HEK293 (cell line): ENCODE measurements around the gene PSME1.

ENCODE experiments used
- CTCF ChIA-PET: fragments of 350-600 bp; formaldehyde crosslinking; extraction: SDS; loops from one replicate; lab custom pipeline; 2021; ENCODE audit warnings: antibody characterized with exemption; lab: Yijun Ruan, JAX
- POLR2A ChIA-PET: fragments of 300-600 bp; formaldehyde crosslinking; extraction: SDS; loops from one replicate; lab custom pipeline; 2020; ENCODE audit warnings: antibody characterized with exemption, inconsistent platforms; lab: Yijun Ruan, JAX
- H3K27ac ChIP-seq: fragments of 200-500 bp; sonication (Bioruptor generic); 2 replicates; pipeline ENCODE4 v1.5.1; 2014; ENCODE audit warnings: low read depth, low read length, control low read depth, inconsistent platforms; ENCODE audit errors: extremely low read depth
- H3K36me3 ChIP-seq, 2 experiments: fragments of 200-500 bp in 1 of 2; sonication (Bioruptor generic) in 1 of 2; 1 replicate in 1 of 2; 2 replicates in 1 of 2; pipeline ENCODE4 v1.5.1; 2014 to 2017; ENCODE audit warnings: inconsistent platforms in 2 of 2, low read length in 2 of 2; ENCODE audit not compliant: control insufficient read depth in 2 of 2, insufficient read depth in 1 of 2
- H3K4me1 ChIP-seq: fragments of 200-500 bp; sonication (Bioruptor generic); 2 replicates; pipeline ENCODE4 v1.5.1; 2014; ENCODE audit warnings: mild to moderate bottlenecking, low read length, inconsistent platforms; ENCODE audit not compliant: control insufficient read depth, insufficient read depth
- H3K4me3 ChIP-seq: 2 replicates; pipeline ENCODE4 v1.5.1; 2011; ENCODE audit warnings: low read depth, mild to moderate bottlenecking, control low read depth, low read length, moderate library complexity
- H3K9me3 ChIP-seq: fragments of 200-500 bp; sonication (Bioruptor generic); 2 replicates; pipeline ENCODE4 v1.5.1; 2014; ENCODE audit warnings: low read depth, low read length, inconsistent platforms; ENCODE audit not compliant: control insufficient read depth, insufficient read depth
- GFI1B ChIP-seq: fragments of 450-650 bp; formaldehyde crosslinking; IDR thresholded peaks from 2 replicates; pipeline ENCODE4 v1.5.1; 2016; ENCODE audit warnings: missing biosample characterization, missing genetic modification characterization
- HOXD13 ChIP-seq: sonication (generic); formaldehyde crosslinking; IDR thresholded peaks from 2 replicates; pipeline ENCODE4 v1.8.0; 2022; ENCODE audit warnings: missing genetic modification reagents, borderline replicate concordance
- MEIS1 ChIP-seq: sonication (generic); formaldehyde crosslinking; IDR thresholded peaks from 2 replicates; pipeline ENCODE4 v1.8.1; 2022; ENCODE audit warnings: missing genetic modification reagents, mild to moderate bottlenecking, borderline replicate concordance
- ZBTB20 ChIP-seq: fragments of 450-650 bp; formaldehyde crosslinking; IDR thresholded peaks from 2 replicates; pipeline ENCODE4 v1.5.1; 2016; ENCODE audit warnings: missing biosample characterization, missing genetic modification characterization
- ZBTB21 ChIP-seq: fragments of 450-650 bp; formaldehyde crosslinking; IDR thresholded peaks from 2 replicates; pipeline ENCODE4 v1.5.1; 2017; ENCODE audit warnings: missing biosample characterization, missing genetic modification characterization
- ZIC2 ChIP-seq: fragments of 450-650 bp; formaldehyde crosslinking; IDR thresholded peaks from 2 replicates; pipeline ENCODE4 v1.5.1; 2016; ENCODE audit warnings: missing biosample characterization, missing genetic modification characterization
- ZNF114 ChIP-seq: fragments of 450-650 bp; formaldehyde crosslinking; IDR thresholded peaks from 2 replicates; pipeline ENCODE4 v1.5.0; 2017; ENCODE audit warnings: missing biosample characterization, missing genetic modification characterization
- ZNF146 ChIP-seq: fragments of 450-650 bp; formaldehyde crosslinking; IDR thresholded peaks from 2 replicates; pipeline ENCODE4 v1.5.1; 2016; ENCODE audit warnings: missing biosample characterization, missing genetic modification characterization
- ZNF155 ChIP-seq: fragments of 450-650 bp; formaldehyde crosslinking; IDR thresholded peaks from 2 replicates; pipeline ENCODE4 v1.5.1; 2016; ENCODE audit warnings: missing biosample characterization, missing genetic modification characterization
- ZNF214 ChIP-seq: fragments of 450-650 bp; formaldehyde crosslinking; IDR thresholded peaks from 2 replicates; pipeline ENCODE4 v1.5.1; 2017; ENCODE audit warnings: missing biosample characterization, mild to moderate bottlenecking, missing genetic modification characterization, borderline replicate concordance
- ZNF341 ChIP-seq: fragments of 450-650 bp; formaldehyde crosslinking; IDR thresholded peaks from 2 replicates; pipeline ENCODE4; 2016; ENCODE audit warnings: low read depth, missing biosample characterization, missing genetic modification characterization
- ZNF621 ChIP-seq: fragments of 450-650 bp; formaldehyde crosslinking; IDR thresholded peaks from 2 replicates; pipeline ENCODE4 v1.5.1; 2017; ENCODE audit warnings: missing biosample characterization, missing genetic modification characterization
- ZNF654 ChIP-seq: fragments of 450-650 bp; formaldehyde crosslinking; IDR thresholded peaks from 2 replicates; pipeline ENCODE4 v1.5.1; 2016; ENCODE audit warnings: low read depth, missing biosample characterization, missing genetic modification characterization
- ZNF670 ChIP-seq: fragments of 450-650 bp; formaldehyde crosslinking; IDR thresholded peaks from 2 replicates; pipeline ENCODE4 v1.5.1; 2016; ENCODE audit warnings: missing biosample characterization, missing genetic modification characterization, low read depth
- TF ChIP-seq, protein P1 (sequence below): fragments of 450-650 bp; formaldehyde crosslinking; IDR thresholded peaks from 2 replicates; pipeline ENCODE4 v1.5.1; 2016; ENCODE audit warnings: missing biosample characterization, missing genetic modification characterization
- TF ChIP-seq, protein P2 (sequence below): fragments of 450-650 bp; formaldehyde crosslinking; IDR thresholded peaks from 2 replicates; pipeline ENCODE4 v1.5.1; 2016; ENCODE audit warnings: missing biosample characterization, missing genetic modification characterization
- TF ChIP-seq, protein P3 (sequence below): fragments of 450-650 bp; formaldehyde crosslinking; optimal IDR thresholded peaks from 2 replicates; pipeline ENCODE3; 2016; ENCODE audit warnings: missing biosample characterization, mild to moderate bottlenecking, missing genetic modification characterization
- TF ChIP-seq, protein P4 (sequence below): fragments of 450-650 bp; formaldehyde crosslinking; IDR thresholded peaks from 2 replicates; pipeline ENCODE4 v1.5.1; 2016; ENCODE audit warnings: missing biosample characterization, missing genetic modification characterization

PSME1 gene

DNA sequence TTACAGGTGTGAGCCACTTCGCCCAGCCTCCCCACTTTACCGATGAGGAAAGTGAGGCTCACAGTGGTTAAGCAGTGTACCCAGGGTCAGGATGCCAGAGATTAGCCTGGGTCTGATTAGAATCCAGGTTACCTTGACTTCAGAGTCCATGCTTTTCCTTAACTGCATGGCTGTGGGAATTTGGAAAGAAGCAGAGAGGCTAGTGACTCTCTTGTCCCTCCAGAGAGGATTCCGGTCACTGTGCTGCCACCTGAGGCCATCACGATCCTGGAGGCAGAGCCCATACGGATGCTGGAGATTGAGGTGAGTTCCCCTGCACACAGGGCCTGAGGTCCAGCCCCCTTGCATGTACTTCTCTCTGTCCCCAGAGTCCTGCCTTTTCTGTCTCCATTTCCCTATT, 40.6 kb downstream of the PSME1 start:
- Histone ChIP-seq H3K4me1 (no peaks in the 10 kb centered on the region), H3K4me3 (no peak overlapping the region), H3K9me3 (no peaks in the 10 kb centered on the region), H3K36me3 (peaks cover 0 to 54% of the 10 kb centered on the region in 2 experiments; a peak in 2 of 3 replicates), H3K27ac (0 out of 2 replicates have a peak overlapping the region, but pooled peaks have one; percentile 9)
- ChIA-PET CTCF (no interaction called here), POLR2A (interaction anchor here (0.9 kb wide), 1 partner anchor 40 kb away, joined by 4 read pairs; the partner anchor contains the start of gene PSME1)
- TF ChIP-seq ZNF146 (tag by site-specific recombination) = no peak
- TF ChIP-seq, protein P1, sequence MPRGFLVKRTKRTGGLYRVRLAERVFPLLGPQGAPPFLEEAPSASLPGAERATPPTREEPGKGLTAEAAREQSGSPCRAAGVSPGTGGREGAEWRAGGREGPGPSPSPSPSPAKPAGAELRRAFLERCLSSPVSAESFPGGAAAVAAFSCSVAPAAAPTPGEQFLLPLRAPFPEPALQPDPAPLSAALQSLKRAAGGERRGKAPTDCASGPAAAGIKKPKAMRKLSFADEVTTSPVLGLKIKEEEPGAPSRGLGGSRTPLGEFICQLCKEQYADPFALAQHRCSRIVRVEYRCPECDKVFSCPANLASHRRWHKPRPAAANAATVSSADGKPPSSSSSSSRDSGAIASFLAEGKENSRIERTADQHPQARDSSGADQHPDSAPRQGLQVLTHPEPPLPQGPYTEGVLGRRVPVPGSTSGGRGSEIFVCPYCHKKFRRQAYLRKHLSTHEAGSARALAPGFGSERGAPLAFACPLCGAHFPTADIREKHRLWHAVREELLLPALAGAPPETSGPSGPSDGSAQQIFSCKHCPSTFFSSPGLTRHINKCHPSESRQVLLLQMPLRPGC (tag by site-specific recombination) = no peak
- no peak for TF ChIP-seq ZBTB20 (tag by site-specific recombination)
- TF ChIP-seq ZNF621 (tag by site-specific recombination) = no peak
- TF ChIP-seq GFI1B (tag by site-specific recombination) = no peak
- no peak for TF ChIP-seq ZNF114
- TF ChIP-seq ZNF214 (tag by site-specific recombination) = no peak
- no peak for TF ChIP-seq ZBTB21
- TF ChIP-seq, protein P2, sequence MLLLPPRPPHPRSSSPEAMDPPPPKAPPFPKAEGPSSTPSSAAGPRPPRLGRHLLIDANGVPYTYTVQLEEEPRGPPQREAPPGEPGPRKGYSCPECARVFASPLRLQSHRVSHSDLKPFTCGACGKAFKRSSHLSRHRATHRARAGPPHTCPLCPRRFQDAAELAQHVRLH (tag by site-specific recombination) = no peak
- TF ChIP-seq, protein P3, sequence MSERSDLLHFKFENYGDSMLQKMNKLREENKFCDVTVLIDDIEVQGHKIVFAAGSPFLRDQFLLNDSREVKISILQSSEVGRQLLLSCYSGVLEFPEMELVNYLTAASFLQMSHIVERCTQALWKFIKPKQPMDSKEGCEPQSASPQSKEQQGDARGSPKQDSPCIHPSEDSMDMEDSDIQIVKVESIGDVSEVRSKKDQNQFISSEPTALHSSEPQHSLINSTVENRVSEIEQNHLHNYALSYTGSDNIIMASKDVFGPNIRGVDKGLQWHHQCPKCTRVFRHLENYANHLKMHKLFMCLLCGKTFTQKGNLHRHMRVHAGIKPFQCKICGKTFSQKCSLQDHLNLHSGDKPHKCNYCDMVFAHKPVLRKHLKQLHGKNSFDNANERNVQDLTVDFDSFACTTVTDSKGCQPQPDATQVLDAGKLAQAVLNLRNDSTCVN (tag by site-specific recombination) = no peak
- TF ChIP-seq ZIC2 (tag by site-specific recombination) = no peak
- no peak for TF ChIP-seq ZNF341
- TF ChIP-seq HOXD13 (CRISPR knock-in tag) = no peak
- TF ChIP-seq, all 188 proteins: peak for 0

DNA sequence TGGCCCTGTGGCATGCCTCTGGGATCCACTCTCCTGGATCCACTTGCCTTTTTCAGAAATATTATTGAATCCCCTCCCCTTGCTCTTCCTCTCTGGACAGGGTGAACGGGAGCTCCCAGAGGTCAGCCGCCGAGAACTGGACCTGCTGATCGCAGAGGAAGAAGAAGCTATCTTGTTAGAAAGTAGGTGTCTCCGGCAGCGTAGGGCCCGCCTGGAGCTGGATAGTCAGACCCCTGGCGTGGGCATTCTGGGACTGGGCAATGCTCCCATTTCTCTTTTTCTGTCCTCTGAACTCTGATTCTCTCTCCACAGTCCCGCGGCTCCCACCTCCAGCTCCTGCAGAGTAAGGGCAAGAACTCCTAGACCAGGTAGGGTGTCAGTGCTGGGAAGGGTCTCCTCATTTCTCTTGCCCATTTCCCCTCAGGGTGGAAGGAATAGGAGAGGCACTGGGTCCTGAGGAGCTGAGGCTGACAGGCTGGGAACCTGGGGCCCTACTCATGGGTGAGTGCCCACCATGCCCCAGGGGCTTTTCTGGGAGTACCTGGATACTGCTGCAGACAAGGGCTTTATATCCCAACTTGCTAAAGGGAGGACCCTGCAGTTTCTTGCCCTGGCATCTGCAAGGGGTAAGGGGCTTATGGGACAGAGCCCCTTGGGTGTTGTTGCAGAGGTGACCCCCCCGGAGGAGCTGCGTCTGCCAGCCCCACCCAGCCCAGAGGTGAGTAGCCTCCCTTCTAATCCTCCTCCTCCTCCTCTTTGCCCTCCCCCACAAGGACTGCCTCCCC, 41.2 kb downstream of the PSME1 start:
- H3K36me3 ChIP-seq = peaks cover 0 to 61% of the 10 kb centered on the region in 2 experiments; a peak in 2 of 3 replicates
- POLR2A ChIA-PET = interaction anchor here (0.9 to 1.3 kb wide), 3 partner anchors 16 to 62 kb away, joined by 3 to 4 read pairs (median 4); partner anchors contain the start of genes DCAF11, IRF9, NRL and RNF31
- no peaks in the 10 kb centered on the region for H3K4me1 ChIP-seq
- TF ChIP-seq ZNF654 (tag by site-specific recombination) = no peak
- TF ChIP-seq ZNF155 = no peak
- TF ChIP-seq, protein P4, sequence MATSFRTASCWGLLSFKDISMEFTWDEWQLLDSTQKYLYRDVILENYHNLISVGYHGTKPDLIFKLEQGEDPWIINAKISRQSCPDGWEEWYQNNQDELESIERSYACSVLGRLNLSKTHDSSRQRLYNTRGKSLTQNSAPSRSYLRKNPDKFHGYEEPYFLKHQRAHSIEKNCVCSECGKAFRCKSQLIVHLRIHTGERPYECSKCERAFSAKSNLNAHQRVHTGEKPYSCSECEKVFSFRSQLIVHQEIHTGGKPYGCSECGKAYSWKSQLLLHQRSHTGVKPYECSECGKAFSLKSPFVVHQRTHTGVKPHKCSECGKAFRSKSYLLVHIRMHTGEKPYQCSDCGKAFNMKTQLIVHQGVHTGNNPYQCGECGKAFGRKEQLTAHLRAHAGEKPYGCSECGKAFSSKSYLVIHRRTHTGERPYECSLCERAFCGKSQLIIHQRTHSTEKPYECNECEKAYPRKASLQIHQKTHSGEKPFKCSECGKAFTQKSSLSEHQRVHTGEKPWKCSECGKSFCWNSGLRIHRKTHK (tag by site-specific recombination) = no peak
- no peak for TF ChIP-seq ZNF670 (tag by site-specific recombination)
- TF ChIP-seq MEIS1 = no peak
- 0 out of 2 replicates have a peak overlapping the region, but pooled peaks have one; percentile 9 for H3K27ac ChIP-seq
- no peak overlapping the region for H3K4me3 ChIP-seq
- CTCF ChIA-PET = no interaction called here
- H3K9me3 ChIP-seq = no peaks in the 10 kb centered on the region
